ENCODE data around the gene TMEM9.

The TMEM9 gene

DNA sequence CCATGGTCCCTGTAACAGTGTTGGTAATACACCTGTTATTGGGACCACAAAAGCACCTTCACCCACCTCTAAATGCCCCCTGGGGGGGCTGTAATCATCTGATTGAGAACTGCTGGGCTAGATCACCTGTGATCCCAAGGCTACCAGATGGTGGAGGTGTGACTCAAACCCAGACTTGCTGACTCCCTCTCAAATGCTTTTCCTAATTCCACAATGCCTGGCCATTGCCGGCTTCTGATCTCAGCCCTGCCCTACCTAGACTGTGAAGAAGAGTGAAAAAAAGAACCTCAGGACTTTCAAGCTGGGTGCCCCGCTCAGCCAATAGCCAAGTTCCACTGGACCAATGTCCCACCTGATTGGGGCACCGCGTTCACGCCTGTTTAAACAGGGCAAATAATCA is 9.6 kb downstream of the TMEM9 start:
- DNase-seq, result peak; percentile 60

DNA sequence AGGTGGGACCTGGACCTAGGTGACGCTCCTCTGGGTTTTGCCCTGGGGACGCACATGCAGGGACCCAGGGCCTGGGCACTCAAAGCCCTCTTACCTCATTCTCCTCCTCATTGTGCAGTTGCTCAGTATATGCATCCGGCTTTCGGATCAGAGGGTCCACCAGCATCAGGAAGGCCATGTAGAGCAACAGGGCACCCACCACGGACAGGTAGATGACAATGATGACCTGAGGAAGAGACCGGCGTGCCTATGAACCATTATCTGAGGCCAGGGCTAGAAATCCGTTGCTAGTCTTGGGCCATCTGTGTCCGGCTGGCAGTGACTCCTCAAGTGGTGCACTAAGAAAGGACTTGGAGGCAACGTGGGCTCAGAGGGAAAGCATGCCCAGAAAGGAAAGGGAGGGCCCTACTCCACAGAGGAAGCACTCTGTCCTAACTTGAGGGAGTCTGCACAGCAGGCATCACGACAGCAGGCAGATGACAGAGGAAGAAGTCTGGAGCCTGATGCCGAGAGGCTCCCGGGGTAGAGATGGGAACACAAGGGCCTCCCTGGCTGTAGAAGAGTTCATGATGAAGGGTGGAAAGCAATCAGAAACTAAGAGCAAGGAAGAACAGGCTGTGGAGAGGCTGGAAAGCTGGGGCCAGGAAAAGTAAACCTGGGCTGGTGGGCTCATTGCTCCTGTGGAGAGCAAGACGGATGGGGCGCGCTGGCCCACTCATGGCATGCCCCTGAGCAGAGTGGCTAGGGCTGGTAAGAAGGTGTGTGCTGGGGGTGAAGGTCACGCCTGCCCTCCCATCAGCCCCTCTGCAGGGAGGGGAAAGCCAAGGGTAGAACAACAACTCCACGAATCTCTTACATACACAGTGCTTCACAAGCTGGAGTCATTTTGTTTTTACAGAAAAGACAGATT is 10.3 kb downstream of the TMEM9 start:
- no peak for DNase-seq

- DNase-seq, result no peak
Measured at GRCh38 chr1:201142849-201143725, 11.2 kb downstream of the TMEM9 start.

DNA sequence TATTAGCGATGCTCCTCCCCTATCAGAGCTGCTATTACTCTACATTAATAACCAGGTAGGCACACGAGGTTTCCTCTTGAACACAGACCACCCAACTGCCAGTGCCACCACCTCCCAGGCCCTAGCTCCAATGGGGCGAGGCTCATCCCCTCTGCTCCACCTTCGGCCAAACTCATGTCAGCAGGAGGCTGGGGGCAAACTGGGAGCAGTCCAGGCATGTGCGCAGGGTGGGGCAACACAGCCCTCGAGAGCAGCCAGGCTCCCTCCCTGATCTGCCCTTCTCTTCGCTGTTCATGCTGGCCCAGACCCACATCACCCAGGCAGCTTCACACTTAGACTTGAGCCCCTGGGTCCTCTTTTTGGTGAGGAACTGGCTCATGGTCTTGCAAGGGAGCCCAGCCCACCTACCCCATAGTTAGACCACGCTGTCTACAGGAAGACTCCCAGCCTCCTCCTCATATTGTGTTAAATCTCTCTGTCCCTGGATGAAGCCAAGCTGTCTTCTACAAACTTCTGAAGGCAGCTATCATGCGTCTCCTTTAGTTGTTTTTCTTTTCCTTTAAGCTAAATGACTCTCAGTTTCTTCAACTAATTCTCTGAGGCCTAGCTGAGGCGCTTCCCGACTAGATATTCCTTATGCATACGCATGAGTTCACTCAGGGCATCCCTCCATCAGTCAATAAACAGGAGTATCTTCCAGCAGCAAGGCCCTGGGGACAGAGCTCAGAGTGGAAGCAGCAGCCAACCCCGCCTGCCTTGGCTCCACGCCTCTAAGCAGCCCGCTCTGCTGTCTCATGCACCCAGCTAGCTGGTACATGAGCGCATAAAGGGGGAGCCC is 12.0 kb downstream of the TMEM9 start:
- DNase-seq, result peak; percentile 24

DNA sequence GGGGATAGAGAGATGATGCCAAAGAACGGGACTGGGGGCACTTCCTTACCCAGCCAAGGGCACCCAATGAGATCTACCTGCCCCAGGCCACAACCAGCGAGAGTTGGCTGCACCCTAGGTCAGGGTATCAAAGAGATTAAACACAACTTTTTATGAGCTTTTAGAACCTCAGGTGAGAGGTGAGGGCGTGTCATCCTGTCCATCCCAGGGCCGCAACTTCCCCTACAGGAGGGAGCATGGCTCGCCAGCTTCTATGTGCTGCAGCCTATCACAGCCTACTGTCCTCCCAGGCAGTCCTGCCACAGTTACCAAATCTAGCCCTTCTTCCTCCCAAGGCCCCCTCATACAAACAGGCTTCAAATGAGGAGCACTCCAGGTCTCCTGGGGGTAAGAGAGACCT is 12.9 kb downstream of the TMEM9 start:
- DNase-seq, result no peak

DNA sequence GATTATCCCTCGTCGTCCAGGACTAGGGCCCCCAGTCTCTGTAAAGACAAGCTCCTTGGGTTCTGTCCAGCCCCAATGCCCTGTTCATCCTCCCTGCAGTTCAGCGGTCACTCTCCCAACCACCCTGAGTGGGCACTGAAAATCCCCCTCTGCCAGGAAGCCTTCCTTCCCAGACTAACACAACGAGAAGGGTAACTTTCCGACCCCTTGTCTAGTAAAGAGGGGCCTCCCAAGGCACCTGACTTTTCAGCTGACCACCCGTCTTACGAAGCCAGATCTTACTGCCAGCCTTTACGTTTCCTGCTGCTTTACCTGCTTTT is 13.4 kb downstream of the TMEM9 start:
- DNase-seq, result no peak

GRCh38 chr1:201140235-201140940 is 13.9 kb downstream of the TMEM9 start:
- DNase-seq, result no peak

- no peak for DNase-seq
Measured at GRCh38 chr1:201139756-201140155, 14.5 kb downstream of the TMEM9 start.

DNA sequence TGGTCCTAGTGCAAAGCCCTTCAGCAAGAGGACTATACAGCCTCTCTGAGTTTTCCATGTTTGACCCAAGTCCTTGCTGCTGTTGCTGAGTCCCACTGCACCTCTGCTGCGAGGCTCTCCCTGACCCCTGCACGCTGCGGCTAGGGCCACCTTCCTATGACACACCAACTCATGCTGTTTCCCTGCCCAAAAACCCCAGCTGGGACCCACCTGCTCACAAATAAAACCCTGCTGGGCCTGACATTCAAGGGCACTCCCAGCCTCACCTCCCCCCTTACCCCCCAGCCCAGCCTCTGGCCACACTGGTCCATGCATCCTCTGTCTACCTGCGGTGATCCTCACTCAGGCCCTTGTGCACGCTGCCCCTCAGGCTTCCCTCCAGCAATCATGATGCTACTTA is 15.0 kb downstream of the TMEM9 start:
- DNase-seq, result no peak

DNA sequence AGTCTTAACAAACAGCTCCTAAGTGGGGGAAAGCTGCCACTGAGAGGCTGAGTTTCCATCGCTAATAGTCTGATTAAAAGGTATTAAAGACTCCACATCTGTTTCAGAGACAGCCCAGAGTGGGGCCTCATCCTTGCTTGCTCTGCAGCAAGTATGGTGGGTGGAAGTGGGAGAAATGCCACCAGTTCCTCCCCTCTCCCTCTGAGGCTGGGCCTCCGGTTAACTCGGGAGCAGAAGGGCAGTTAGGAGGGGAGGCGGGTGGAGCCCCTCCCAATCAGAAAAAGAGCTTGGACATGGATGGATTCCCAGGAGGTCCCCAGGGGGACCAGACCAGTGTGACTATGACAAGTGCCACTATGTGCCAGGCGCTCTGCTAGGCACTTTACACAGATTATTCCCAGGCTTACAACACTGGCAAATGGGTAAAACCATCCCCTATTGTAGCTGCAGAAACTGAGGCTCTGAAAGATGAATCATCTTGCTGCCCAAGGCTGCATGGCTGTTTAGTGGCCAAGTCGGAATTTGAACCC is 15.9 kb downstream of the TMEM9 start:
- DNase-seq, result no peak

DNA sequence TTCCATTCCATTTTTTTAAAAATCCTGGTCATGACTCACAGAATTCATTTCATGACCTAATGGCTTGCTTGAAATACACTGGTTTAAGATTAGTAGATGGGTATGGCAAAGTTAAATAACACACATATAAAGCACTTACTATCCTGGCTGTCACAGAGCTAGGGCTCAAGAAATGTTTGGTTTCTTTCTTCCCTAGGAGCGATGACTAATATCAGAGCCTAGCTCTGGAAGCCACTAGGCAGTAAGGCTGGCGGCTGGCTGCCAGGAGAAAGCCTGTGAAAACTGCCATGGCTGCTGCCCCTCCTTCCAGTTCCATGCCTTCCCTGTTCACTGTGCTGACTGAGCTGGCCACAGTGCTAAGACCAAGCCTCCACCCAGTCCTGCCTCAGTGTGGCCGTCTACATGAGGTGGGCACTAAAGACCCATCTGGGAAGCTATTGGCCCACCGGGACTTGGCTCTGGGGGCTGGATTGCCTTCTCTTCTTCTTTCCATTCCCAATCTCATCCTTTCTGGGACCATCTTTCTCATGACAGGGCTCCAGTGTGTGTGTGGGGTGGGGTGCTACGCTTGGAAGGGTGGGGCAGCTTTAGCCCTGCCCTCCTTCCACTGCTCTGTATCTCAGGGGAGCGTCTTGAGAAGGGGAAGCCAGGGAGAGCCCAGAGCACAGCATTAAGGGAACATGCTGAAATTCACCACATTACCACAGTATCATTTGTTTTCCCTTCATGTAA is 16.5 kb downstream of the TMEM9 start:
- no peak for DNase-seq

- DNase-seq, result no peak
Measured at GRCh38 chr1:201137024-201137392, 17.3 kb downstream of the TMEM9 start.

DNA sequence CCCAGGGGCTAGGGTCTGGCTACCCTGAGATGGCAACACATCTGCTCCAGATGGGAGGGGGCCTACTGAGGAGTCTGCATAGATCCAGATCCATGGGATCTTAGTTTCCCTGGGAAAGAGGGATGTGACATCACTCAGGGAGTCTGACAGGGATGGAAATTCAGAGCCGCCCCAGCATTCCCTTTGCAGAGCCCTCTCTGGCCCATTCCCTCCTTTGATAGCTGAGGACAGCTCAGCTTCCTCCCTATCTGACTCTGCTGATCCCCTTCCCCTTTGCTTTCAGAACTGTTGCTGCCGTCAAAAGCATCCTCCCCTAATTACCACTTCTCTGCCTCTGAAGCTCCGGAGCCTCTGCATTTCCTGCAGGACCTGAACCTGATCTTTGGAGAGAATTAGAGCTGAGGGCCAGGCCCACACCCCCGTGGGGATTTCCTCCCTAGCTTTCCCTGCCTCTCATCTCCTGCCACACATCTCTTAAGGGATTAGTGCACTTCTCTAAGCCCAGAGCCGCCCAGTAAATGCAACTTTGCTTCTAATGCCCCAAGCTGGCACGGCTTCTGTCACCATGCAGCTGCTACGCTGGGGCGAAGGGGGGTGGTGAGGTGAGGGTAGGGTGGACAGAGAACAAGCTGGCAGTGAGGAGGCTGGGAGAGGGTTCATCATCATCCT is 17.8 kb downstream of the TMEM9 start:
- DNase-seq, result no peak

DNA sequence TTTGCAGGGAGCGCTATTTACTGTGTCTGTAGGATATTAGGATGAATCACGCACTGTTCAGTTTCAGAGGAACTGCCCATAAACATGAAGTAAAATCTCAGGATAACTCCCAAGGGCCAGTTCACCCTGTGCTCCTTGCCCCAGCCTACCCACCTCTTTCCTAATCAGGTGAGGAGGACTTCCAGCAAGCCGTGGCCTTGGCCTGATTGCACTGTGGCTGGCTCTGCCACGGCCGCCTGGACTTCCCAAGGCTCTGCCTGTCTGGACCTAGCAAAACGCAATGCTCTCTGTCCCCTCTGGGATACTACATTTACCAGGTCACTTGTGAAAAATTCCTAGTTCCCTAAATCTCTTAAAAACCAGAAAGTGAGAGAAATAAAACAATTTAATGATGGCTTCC is 19.9 kb downstream of the TMEM9 start:
- DNase-seq, result no peak

GRCh38 chr1:201131398-201131797 is 22.9 kb downstream of the TMEM9 start:
- DNase-seq, result no peak

DNA sequence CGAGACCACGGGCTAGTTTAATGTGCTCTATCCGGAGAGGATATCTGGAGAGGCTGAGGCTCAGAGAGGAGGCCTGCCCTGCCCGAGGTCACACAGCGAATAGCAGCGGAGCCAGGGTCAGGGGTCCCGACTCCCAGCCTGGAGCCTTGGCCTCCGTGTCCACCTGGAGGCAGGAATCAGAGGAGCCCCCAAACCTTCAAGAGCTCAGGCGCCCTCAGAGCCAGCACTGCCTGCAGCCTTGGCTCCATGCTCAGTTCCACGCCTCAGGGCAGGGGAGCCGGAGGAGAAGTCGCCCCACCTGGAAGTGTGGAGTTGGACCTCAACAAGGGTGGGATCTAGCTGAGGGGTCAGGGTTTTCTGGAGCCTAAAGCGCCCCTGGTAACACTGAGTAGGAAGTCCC is 25.3 kb downstream of the TMEM9 start:
- no peak for DNase-seq

DNA sequence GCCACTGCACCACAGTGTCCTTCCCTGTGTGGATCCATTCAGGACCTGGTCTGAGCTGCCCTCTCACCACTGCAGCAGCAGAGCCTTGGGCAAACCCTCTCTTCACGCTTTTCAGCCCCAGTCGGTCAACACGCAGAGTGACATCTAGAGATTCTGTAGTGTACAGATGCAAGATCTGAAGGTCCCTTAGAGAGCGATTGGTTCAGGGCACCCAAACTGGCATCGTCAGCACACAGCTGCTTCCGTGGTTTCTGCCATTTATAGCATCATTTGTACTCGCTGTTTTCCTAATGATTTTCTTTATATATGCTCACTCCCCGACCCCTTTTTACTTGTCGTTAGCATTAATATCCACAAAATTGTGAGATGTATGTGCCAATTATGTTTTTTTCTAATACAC is 25.8 kb downstream of the TMEM9 start:
- DNase-seq, result no peak

GRCh38 chr1:201127755-201128455 is 26.4 kb downstream of the TMEM9 start:
- no peak for DNase-seq

GRCh38 chr1:201126832-201127754 is 27.2 kb downstream of the TMEM9 start, which contains the start of gene ASCL5:
ASCL5 (minus strand) TSS chr1:201127184; CDS start chr1:201115372, 11,812 bp downstream.
- DNase-seq, result no peak

Measured in NCI-H2171 treated with DMSO at 0.1 percent for 48 hours (cell line).